Cardiac septum (tissue), 1 donor: ENCODE data around the gene SMURF2. TPM values are rescaled to one million over a fixed set of nuclear protein-coding genes. Genes with fewer than 3 reads are reported as not detected.
A peak's percentile ranks its signal among the peaks of the same experiment; 100 is the strongest.
"Not testable (repeated sequence)": the region's sequence is repeated elsewhere in the genome, so short reads cannot be mapped to it uniquely, and the experiment has no call there.

Experiments
- DNase-seq: peaks from one replicate; pipeline ENCODE4 v3.0.0-alpha.2; 2020; ENCODE audit warnings: low spot score
- intact Hi-C: fragments of 100-400 bp; cut with DNase I; formaldehyde crosslinking; loops from one replicate; pipeline ENCODE4 v1.14.0; 2022
- total RNA-seq: library from RNA; stranded (reverse); fragmentation: NEBNext Ultra II Directional; extraction: Animal tissue kit (Norgen Biotek cat#: 25700); gene quantifications from one replicate; pipeline ENCODE4 v1.2.1, GENCODE V29; 2021
- donor health status: DM: no; HTN: no; CAD: no.

The SMURF2 gene
- total RNA-seq, 1 donor from 2014 or later, result 17.4 TPM

DNA sequence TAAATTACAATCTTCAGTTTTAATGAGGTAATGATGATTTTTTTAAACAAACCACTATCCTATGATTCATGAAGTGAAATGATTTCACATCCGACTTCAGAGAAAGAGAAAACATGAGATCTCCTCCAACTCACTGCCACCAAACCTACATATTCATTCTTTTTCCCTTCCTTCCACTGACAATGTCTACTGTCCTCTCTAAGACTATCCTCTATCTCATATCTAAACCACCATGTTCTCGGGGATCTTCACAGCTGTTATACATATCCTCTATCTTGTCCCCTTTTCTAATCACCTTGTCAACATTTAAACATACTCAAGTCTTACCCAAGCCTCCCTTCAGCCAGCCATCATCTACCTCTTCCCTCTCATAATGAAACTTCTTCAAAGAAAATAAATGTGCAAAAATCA is 53.5 kb downstream of the SMURF2 start:
- intact Hi-C loops, result no loop called here
- DNase-seq, result no peak

GRCh38 chr17:64607862-64608565 is 54.1 kb downstream of the SMURF2 start:
- DNase-seq, result no peak
- intact Hi-C loops, result no loop called here

GRCh38 chr17:64604532-64604931 is 57.6 kb downstream of the SMURF2 start:
- intact Hi-C loops, DNase-seq: not testable (repeated sequence)

DNA sequence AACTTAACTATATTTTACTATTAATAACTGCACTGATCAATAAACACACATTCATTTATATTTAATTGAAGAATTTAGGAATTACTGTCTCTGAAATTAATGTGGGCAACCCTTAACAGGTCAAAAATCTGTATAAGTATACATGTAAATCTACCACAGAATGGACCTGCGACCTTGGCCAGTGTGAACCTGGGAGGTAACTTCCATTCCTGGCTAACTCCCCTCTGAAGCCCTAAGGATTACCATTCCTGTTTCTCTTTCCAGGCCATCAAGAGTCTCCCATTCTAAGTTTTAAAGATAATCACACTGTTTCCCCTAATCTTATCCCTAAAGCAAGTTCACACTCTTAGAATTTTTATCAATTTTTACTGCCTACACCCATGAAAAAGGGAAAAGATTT is 58.1 kb downstream of the SMURF2 start:
- intact Hi-C loops, result no loop called here
- no peak for DNase-seq

DNA sequence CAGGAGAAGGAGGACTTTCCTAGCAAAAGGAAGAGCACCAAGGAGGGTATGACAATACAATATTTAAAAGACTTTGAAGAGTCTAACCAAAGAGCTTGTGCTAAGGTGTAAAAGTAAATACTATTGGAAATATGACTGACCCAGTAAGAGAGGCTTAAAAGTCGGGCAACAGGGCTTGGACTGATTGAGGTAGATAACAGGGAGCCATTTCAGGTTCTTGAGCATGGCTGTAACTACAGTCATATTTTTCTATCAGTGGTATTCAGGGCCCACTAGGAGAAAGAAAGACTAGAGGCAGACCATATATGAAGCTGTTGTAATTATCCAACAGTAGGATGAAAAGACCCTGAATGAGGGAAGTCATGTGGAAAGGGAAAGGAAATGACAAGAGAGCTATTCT is 62.3 kb downstream of the SMURF2 start:
- no peak for DNase-seq
- intact Hi-C loops, result no loop called here

DNA sequence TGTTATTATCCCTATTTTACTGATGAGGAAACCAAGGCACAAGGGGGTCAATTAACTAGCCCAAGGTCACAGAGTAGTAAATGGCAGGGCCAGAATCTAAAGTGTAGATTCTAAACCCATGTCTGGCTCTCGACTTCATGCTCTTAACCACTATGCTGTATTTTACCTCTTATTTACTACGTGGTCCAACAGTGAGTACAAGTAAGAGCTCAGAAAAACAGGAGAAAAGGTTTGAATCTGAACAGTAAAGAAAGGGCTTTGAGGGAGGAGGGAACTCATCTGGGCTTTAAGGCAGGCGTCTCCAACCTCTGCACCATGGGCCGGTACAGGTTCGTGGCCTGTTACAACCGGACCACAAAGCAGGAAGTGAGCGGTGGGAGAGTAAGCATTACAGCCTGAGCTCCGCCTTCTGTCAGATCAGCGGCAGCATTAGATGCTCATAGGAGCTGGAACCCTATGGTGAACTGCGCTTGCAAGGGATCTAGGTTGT is 62.9 kb downstream of the SMURF2 start:
- intact Hi-C loops, result no loop called here

DNA sequence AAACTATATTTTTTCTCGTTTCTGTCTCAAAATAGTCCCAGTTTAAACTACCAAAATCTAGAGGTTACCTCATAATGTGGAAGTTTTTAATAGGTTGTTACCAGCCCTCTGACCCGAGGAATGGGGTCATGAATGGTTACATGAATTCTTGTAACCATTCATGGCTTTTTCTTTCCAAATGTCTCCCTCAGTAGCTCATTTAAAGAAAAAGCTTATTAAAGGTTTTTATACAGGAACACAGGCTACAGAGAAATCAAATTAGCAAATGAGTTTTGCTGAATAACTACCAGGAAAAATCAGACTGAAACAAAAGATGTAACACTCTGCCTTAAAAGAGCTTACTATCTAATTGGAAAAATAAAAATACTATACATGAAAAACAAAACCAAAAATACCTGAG is 63.4 kb downstream of the SMURF2 start:
- no peak for DNase-seq
- intact Hi-C loops, result no loop called here

More for the DNA sequence above, 62.9 kb downstream of the SMURF2 start:
- peak; percentile 81 for DNase-seq

DNA sequence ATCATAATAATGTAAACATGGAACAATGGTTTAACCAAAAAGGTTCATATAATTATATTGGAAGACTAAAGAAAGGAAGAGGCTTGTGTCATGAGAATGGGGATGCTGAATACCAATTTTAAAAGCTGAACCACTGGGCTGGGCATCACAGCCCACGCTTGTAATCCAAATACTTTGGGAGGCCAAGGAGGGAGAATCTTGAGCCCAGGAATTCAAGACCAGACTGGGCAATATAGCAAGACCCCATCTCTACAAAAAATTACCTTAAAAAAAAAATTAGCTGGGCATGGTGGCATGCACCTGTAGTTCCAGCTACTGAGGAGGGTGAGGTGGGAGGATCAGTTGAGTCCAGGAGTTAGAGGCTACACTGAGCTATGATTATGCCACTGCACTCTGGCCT is 65.1 kb downstream of the SMURF2 start:
- no peak for DNase-seq
- intact Hi-C loops, result no loop called here

GRCh38 chr17:64596439-64596838 is 65.7 kb downstream of the SMURF2 start:
- intact Hi-C loops, result no loop called here
- DNase-seq, result no peak

- intact Hi-C loops, result no loop called here
- DNase-seq, result no peak
Measured at GRCh38 chr17:64591944-64592343, 70.2 kb downstream of the SMURF2 start.

GRCh38 chr17:64585146-64585545 is 77.0 kb downstream of the SMURF2 start:
- no peak for DNase-seq
- intact Hi-C loops, result no loop called here

DNA sequence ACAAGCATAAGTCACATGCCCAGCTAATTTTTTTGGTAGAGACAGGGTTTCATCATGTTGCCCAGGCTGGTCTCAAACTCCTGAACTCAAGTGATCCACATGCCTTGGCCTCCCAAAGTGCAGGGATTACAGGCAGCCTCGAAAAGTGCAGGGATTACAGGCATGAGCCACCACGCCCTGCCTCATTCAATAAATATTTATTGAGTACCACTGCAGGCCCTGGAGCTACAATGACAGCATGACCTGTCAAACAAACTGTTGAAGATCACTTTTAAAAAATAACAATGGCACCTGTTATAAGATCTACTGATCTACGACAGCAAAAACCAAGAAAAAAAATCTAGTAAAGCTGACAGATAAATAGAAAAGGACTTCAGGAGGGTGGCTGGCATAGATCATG is 79.1 kb downstream of the SMURF2 start:
- intact Hi-C loops, result no loop called here
- DNase-seq, result no peak

DNA sequence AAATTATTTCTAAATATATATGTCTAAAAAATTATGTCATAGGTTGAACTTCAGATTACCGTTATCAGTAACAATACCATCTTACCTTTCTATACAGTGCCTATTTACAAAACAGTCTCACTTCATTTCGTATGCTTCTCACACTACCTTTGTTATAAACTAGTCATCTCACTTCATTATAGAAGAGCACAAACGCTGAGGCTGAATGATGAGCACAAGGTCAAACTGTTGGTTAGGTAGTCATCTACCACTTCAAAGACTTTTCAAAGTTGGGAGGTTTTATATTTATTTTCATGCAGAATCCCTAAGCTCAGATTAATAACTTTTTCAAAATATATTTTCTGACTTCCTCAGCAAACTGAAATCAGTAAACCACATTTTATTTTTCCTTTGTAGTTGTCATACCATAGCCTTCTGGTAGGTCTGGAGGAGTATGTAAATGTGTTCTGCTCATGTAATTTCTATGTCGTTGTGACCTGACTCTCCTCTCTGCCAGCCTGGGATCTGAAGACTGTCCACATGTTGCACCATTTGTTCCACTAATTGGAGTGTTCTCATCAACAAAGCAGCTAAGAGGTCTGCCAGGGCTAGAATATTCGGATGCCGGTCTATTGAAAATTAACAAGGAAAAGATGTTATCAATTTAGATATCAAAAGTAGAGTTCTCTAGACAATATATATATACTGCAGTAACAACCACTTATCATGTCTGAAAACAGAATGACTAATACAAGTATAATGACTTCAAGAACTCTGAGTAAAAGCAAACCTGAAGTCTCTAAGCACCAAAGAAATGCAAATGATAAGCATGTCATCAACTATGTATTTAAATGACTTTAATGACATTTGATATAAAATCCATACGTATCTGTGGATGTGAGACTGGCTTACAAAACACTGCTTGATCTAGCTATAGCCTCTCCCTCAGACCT is 81.5 kb downstream of the SMURF2 start:
- intact Hi-C loops, result no loop called here
- DNase-seq, result no peak

GRCh38 chr17:64579917-64580316 is 82.2 kb downstream of the SMURF2 start:
- intact Hi-C loops, result no loop called here
- no peak for DNase-seq

DNA sequence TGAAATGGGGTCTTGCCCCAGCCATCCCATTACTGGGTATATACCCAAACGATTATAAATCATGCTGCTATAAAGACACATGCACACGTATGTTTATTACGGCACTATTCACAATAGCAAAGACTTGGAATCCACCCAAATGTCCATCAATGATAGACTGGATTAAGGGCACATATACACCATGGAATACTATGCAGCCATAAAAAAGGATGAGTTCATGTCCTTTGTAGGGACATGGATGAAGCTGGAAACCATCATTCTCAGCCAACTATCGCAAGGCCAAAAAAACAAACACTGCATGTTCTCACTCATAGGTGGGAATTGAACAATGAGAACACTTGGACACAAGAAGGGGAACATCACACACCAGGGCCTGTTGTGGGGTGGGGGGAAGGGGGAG is 85.1 kb downstream of the SMURF2 start:
- intact Hi-C loops, result not testable (repeated sequence)

GRCh38 chr17:64575431-64575830 is 86.7 kb downstream of the SMURF2 start:
- intact Hi-C loops, result no loop called here
- no peak for DNase-seq

More for the DNA sequence above, 85.1 kb downstream of the SMURF2 start:
- not testable (repeated sequence) for DNase-seq

- DNase-seq, result no peak
- intact Hi-C loops, result no loop called here
Measured at GRCh38 chr17:64574646-64575045, 87.5 kb downstream of the SMURF2 start.

GRCh38 chr17:64573214-64573613 is 88.9 kb downstream of the SMURF2 start:
- intact Hi-C loops, result no loop called here
- no peak for DNase-seq

- intact Hi-C loops, result no loop called here
- DNase-seq, result no peak
Measured at GRCh38 chr17:64572682-64573154, 89.4 kb downstream of the SMURF2 start.

DNA sequence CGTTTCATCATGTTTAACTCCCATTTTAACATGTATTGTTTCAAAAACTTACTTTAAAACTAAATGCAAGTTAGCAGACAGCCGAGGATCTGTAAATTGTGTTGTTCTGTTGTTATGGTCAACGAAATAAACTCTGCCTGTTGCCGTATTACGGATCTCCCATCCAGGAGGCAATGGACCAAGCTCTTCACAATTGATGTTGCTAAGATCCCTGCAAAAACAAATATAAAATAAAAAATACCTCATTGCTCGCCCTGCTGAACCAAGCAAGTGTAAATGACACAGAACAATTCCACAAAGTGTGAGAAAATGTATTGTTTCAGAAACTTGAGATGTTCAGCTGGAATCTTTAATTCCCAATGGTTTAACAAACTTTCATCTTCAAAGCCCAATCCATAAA is 90.4 kb downstream of the SMURF2 start:
- DNase-seq, result no peak
- intact Hi-C loops, result no loop called here

DNA sequence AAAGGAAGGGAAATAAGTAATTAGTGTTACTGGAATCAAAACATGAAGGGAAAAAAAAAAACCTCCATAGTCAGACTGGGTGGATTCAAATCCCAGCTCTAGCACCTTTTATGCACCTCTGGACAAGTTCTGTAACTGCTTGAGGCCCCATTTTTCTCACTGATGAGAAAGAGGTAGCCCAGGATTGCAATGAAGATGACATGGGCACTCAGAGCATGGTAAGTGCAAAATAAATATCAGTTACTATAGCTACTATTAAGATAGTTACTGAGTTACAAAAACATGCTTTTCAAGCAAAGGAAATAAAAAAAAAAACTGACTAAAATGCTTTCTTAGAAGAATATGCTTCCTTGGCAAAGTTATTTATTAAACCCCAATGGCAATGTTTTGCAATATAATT is 96.5 kb downstream of the SMURF2 start:
- no peak for DNase-seq
- intact Hi-C loops, result no loop called here
